ES-I3 (cell line): ENCODE measurements around the gene TBXAS1.

ENCODE experiments used
- H3K36me3 ChIP-seq: 2 replicates; pipeline ENCODE4 v1.6.1; 2013; ENCODE audit warnings: mild to moderate bottlenecking, low read length, control low read depth, moderate library complexity; ENCODE audit not compliant: insufficient read depth
- H3K4me1 ChIP-seq: 2 replicates; pipeline ENCODE4 v1.6.1; 2013; ENCODE audit warnings: mild to moderate bottlenecking, control low read depth, low read length; ENCODE audit not compliant: insufficient read depth
- H3K9ac ChIP-seq: 2 replicates; pipeline ENCODE4 v1.6.1; 2013; ENCODE audit warnings: low read depth, mild to moderate bottlenecking, low read length, moderate library complexity
- H3K9me3 ChIP-seq: 2 replicates; pipeline ENCODE4 v1.6.1; 2013; ENCODE audit warnings: mild to moderate bottlenecking, low read length, moderate library complexity; ENCODE audit not compliant: control insufficient read depth, insufficient read depth

TBXAS1 gene

GRCh38 chr7:139876622-139877283, 47.7 kb downstream of the TBXAS1 start:
- H3K9me3 ChIP-seq: no peaks in the 10 kb centered on the region
- no peak overlapping the region for H3K9ac ChIP-seq
- H3K36me3 ChIP-seq: no peaks in the 10 kb centered on the region
- no peaks in the 10 kb centered on the region; the same call in 1 of the 2 replicates for H3K4me1 ChIP-seq

- no peak overlapping the region for H3K9ac ChIP-seq
- H3K4me1 ChIP-seq: no peaks in the 10 kb centered on the region; the same call in 1 of the 2 replicates
- no peaks in the 10 kb centered on the region for H3K36me3 ChIP-seq
- no peaks in the 10 kb centered on the region for H3K9me3 ChIP-seq
Measured at GRCh38 chr7:139883814-139884213, 54.8 kb downstream of the TBXAS1 start.

DNA sequence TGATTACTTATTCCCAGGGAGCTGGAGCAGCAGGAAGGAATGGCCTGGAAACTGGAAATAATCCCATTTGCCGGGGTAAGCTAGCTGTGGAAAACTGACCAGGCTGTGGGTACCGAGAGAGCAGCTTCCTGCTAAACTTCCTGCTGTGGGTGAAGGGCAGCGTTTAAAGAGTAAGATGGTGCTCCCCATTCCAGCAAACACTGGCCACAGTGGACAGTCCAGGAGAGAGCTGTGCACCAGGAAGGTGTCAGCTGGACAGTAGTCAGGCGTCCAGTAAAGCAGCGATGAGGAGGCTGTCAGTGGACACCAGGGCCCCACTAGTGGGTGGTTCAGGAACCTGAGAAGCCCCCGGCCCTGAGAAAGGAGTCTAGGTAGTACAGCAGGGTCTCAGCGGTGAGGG, 55.4 kb downstream of the TBXAS1 start:
- Histone ChIP-seq H3K4me1 (no peaks in the 10 kb centered on the region; the same call in 1 of the 2 replicates), H3K9me3 (no peaks in the 10 kb centered on the region), H3K9ac (no peak overlapping the region), H3K36me3 (no peaks in the 10 kb centered on the region)

GRCh38 chr7:139885511-139885910, 56.4 kb downstream of the TBXAS1 start:
- Histone ChIP-seq H3K9ac (no peak overlapping the region), H3K4me1 (no peaks in the 10 kb centered on the region), H3K9me3 (no peaks in the 10 kb centered on the region), H3K36me3 (no peaks in the 10 kb centered on the region)

GRCh38 chr7:139886206-139886605, 57.1 kb downstream of the TBXAS1 start:
- Histone ChIP-seq H3K9ac (no peak overlapping the region), H3K36me3 (no peaks in the 10 kb centered on the region), H3K4me1 (no peaks in the 10 kb centered on the region), H3K9me3 (no peaks in the 10 kb centered on the region)

DNA sequence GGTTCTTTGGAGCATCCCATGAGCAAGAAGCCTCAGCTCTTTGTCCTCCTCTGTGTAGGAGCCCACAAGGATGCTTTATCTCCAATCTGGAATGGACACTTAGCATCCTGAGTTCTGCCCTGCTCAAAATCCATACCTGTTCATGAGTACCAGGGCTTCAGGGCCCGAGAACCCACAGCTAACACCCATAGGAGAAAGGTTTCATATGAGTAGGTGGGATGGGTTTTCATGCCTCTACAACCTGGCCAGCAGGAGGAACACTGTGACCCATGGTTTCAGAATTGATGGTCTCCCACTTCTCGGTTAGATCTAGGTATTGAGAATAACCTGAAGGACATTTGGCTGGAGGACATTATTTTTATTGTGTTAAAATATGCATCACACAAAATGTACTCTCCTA, 57.8 kb downstream of the TBXAS1 start:
- Histone ChIP-seq H3K4me1 (no peaks in the 10 kb centered on the region), H3K9me3 (no peaks in the 10 kb centered on the region), H3K36me3 (no peaks in the 10 kb centered on the region), H3K9ac (no peak overlapping the region)

DNA sequence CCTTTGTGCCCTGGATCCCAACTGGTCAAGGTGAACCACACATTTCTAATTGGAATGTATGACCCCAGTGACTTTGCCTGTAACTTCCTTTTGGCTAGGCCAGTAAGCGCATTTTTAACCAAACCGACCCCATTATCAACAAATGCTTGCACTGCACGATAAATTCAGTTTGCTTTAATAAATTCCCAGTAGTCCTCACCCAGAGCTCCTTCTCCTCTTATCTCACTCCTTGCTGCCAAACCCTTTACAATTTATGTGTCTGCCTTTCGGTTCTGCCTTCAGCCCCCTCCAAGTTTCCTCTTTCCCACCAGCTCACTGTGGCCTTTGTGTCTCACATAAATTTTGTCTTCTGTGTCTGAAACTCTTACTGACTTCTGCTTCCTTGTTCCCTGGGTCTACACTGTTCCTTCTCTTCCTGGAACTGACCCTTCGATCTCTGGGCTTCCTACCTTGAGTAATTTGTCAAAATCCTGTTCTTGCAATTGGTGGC, 59.0 kb downstream of the TBXAS1 start:
- no peak overlapping the region for H3K9ac ChIP-seq
- H3K36me3 ChIP-seq: no peaks in the 10 kb centered on the region
- H3K4me1 ChIP-seq: no peaks in the 10 kb centered on the region

GRCh38 chr7:139889186-139889871, 60.3 kb downstream of the TBXAS1 start:
- Histone ChIP-seq H3K9me3 (no peaks in the 10 kb centered on the region), H3K4me1 (no peaks in the 10 kb centered on the region), H3K36me3 (no peaks in the 10 kb centered on the region), H3K9ac (no peak overlapping the region)

More for the DNA sequence above, 59.0 kb downstream of the TBXAS1 start:
- no peaks in the 10 kb centered on the region for H3K9me3 ChIP-seq

- no peaks in the 10 kb centered on the region for H3K36me3 ChIP-seq
- H3K9ac ChIP-seq: no peak overlapping the region
- no peaks in the 10 kb centered on the region for H3K4me1 ChIP-seq
Measured at GRCh38 chr7:139893461-139893860, 64.4 kb downstream of the TBXAS1 start.

GRCh38 chr7:139893999-139894398, 64.9 kb downstream of the TBXAS1 start:
- H3K4me1 ChIP-seq: no peaks in the 10 kb centered on the region
- no peaks in the 10 kb centered on the region for H3K9me3 ChIP-seq
- no peaks in the 10 kb centered on the region for H3K36me3 ChIP-seq
- no peak overlapping the region for H3K9ac ChIP-seq

More at GRCh38 chr7:139893461-139893860, 64.4 kb downstream of the TBXAS1 start:
- H3K9me3 ChIP-seq: no peaks in the 10 kb centered on the region

DNA sequence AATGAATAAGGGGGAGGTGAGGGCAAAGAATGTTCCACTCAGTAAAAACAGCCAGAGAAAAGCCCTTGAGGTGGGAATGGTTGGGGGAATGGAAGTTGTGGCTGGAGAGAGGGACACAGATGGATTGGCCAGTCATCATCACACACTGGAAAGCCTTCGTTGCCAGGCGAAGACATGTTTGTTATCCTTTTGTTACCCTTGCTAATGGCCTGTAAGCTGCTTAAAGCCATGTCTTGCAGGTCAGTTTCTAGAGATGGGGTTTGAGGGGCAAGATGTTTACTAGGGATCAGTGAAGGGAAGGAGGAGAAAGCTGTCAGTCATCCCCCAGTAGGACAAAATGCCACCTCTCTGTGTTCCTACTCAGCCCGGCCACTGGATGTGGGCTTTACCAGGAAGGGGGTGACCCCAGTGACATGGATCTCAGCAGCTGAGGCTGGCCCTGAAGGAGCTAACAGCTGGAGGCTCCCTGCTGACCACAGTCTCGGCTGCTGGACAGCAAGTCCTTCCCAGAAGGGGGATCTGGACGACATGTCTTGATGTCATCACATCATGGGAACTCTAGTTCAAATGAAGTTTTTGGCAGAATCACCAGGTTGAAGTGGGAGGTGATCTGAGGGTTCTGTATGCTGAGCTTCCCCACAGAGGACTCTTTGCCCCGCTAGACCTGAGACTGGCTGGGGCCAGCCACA, 66.2 kb downstream of the TBXAS1 start:
- Histone ChIP-seq H3K36me3 (no peaks in the 10 kb centered on the region), H3K9ac (no peak overlapping the region), H3K4me1 (no peaks in the 10 kb centered on the region), H3K9me3 (no peaks in the 10 kb centered on the region)

- Histone ChIP-seq H3K9me3 (no peaks in the 10 kb centered on the region), H3K9ac (no peak overlapping the region), H3K36me3 (no peaks in the 10 kb centered on the region), H3K4me1 (no peaks in the 10 kb centered on the region)
Measured at GRCh38 chr7:139896288-139896687, 67.2 kb downstream of the TBXAS1 start.

GRCh38 chr7:139896831-139897230, 67.8 kb downstream of the TBXAS1 start:
- H3K36me3 ChIP-seq: no peaks in the 10 kb centered on the region
- no peaks in the 10 kb centered on the region for H3K9me3 ChIP-seq
- H3K4me1 ChIP-seq: no peaks in the 10 kb centered on the region
- no peak overlapping the region for H3K9ac ChIP-seq

DNA sequence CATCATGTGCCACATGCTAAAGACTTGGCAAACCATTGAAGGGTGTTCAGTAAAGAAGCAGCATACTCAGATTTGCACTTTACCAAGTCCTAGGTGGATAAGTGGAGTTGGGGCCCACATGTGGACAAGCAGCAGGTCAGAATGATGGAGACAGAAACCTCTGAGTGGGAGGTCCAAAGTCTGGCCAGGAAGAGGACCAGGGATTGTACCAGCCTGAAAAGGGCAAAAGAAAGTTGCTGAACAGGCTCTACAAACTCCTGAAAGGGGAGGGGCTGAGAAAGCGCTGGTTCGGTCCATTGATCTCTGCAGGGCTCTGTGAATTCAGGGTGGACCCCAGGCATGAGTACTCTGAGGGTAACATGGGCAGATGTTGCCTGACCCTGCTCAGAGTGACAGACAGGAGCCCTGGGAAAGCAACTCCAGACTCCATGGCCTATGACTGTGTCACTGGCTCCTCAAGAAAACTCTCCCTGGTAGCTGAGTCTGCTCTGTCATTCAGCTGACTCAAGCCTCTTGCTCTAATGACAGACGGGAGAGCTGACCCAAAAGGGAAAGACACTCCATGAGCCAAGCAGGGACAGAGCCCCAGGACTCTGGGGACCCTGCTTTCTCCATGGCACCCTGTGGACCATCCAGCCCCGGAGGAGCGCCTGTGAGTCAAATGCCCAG, 68.5 kb downstream of the TBXAS1 start:
- Histone ChIP-seq H3K36me3 (no peaks in the 10 kb centered on the region), H3K9ac (no peak overlapping the region), H3K9me3 (no peaks in the 10 kb centered on the region), H3K4me1 (no peaks in the 10 kb centered on the region)
